Measurements from ENCODE around the gene BCKDHB. TPM values are rescaled to one million over a fixed set of nuclear protein-coding genes. Genes with fewer than 3 reads are reported as not detected.

Gene BCKDHB
- total RNA-seq, 1 donor from 2014 or later = 28.4 TPM

- H3K27me3 Mint-ChIP-seq (ENCODE audit: low read depth) = no peaks in the 10 kb centered on the region
- no peak for TF ChIP-seq CTCF (IDR thresholded peaks at IDR 0.05; ENCODE audit: unreplicated experiment)
- peaks cover 30% of the 10 kb centered on the region for H3K4me1 Mint-ChIP-seq
- H3K4me3 Mint-ChIP-seq = no peak overlapping the region
- no peak for DNase-seq (ENCODE audit: low spot score in 2 of 2, unreplicated experiment in 2 of 2)
- no peaks in the 10 kb centered on the region for H3K36me3 Mint-ChIP-seq
- no peak overlapping the region for H3K27ac Mint-ChIP-seq
- H3K9me3 Mint-ChIP-seq = no peaks in the 10 kb centered on the region
Observed at GRCh38 chr6:80330961-80331360, 224.5 kb downstream of the BCKDHB start.

- no peaks in the 10 kb centered on the region for H3K36me3 Mint-ChIP-seq
- no peak overlapping the region for H3K27ac Mint-ChIP-seq
- H3K27me3 Mint-ChIP-seq (ENCODE audit: low read depth) = no peaks in the 10 kb centered on the region
- H3K9me3 Mint-ChIP-seq = no peaks in the 10 kb centered on the region
- H3K4me3 Mint-ChIP-seq = no peak overlapping the region
- no peak for TF ChIP-seq CTCF (IDR thresholded peaks at IDR 0.05; ENCODE audit: unreplicated experiment)
- no peak for DNase-seq (ENCODE audit: low spot score in 2 of 2, unreplicated experiment in 2 of 2)
- peaks cover 30% of the 10 kb centered on the region for H3K4me1 Mint-ChIP-seq
Observed at GRCh38 chr6:80331522-80331921, 225.1 kb downstream of the BCKDHB start.

GRCh38 chr6:80331974-80332373 lies 225.5 kb downstream of the BCKDHB start:
- no peak for DNase-seq (ENCODE audit: low spot score in 2 of 2, unreplicated experiment in 2 of 2)
- no peaks in the 10 kb centered on the region for H3K36me3 Mint-ChIP-seq
- no peaks in the 10 kb centered on the region for H3K27me3 Mint-ChIP-seq (ENCODE audit: low read depth)
- H3K27ac Mint-ChIP-seq = no peak overlapping the region
- no peaks in the 10 kb centered on the region for H3K9me3 Mint-ChIP-seq
- H3K4me3 Mint-ChIP-seq = no peak overlapping the region
- H3K4me1 Mint-ChIP-seq = peaks cover 30% of the 10 kb centered on the region
- no peak for TF ChIP-seq CTCF (IDR thresholded peaks at IDR 0.05; ENCODE audit: unreplicated experiment)

- Mint-ChIP-seq H3K27me3 (ENCODE audit: low read depth) (no peaks in the 10 kb centered on the region), H3K4me1 (peaks cover 25% of the 10 kb centered on the region), H3K36me3 (no peaks in the 10 kb centered on the region), H3K4me3 (no peak overlapping the region), H3K9me3 (no peaks in the 10 kb centered on the region), H3K27ac (no peak overlapping the region)
- TF ChIP-seq CTCF (IDR thresholded peaks at IDR 0.05; ENCODE audit: unreplicated experiment) = no peak
- no peak for DNase-seq (ENCODE audit: low spot score in 2 of 2, unreplicated experiment in 2 of 2)
Observed at GRCh38 chr6:80333342-80333741, 226.9 kb downstream of the BCKDHB start.

GRCh38 chr6:80335121-80335531 lies 228.7 kb downstream of the BCKDHB start:
- peak overlapping the region; percentile 49 for H3K4me3 Mint-ChIP-seq
- TF ChIP-seq CTCF (IDR thresholded peaks at IDR 0.05; ENCODE audit: unreplicated experiment) = no peak
- DNase-seq (ENCODE audit: low spot score in 2 of 2, unreplicated experiment in 2 of 2) = no peak
- H3K4me1 Mint-ChIP-seq = peaks cover 17% of the 10 kb centered on the region
- H3K9me3 Mint-ChIP-seq = no peaks in the 10 kb centered on the region
- H3K36me3 Mint-ChIP-seq = no peaks in the 10 kb centered on the region
- H3K27ac Mint-ChIP-seq = peak overlapping the region; percentile 57
- no peaks in the 10 kb centered on the region for H3K27me3 Mint-ChIP-seq (ENCODE audit: low read depth)

- no peak overlapping the region for H3K27ac Mint-ChIP-seq
- H3K4me3 Mint-ChIP-seq = no peak overlapping the region
- H3K36me3 Mint-ChIP-seq = no peaks in the 10 kb centered on the region
- no peaks in the 10 kb centered on the region for H3K27me3 Mint-ChIP-seq (ENCODE audit: low read depth)
- no peak for TF ChIP-seq CTCF (IDR thresholded peaks at IDR 0.05; ENCODE audit: unreplicated experiment)
- peaks cover 12% of the 10 kb centered on the region for H3K4me1 Mint-ChIP-seq
- DNase-seq (ENCODE audit: low spot score in 2 of 2, unreplicated experiment in 2 of 2) = no peak
- no peaks in the 10 kb centered on the region for H3K9me3 Mint-ChIP-seq
Observed at GRCh38 chr6:80336911-80337310, 230.4 kb downstream of the BCKDHB start.
